ENCODE data around the gene EPS8. TPM values are rescaled to one million over a fixed set of nuclear protein-coding genes. Genes with fewer than 3 reads are reported as not detected.

Gene EPS8
- total RNA-seq, 4 donors from 2014 or later: 26.1 to 43.2 (median 32.3) TPM

- TF ChIP-seq POLR2A (IDR thresholded peaks at IDR 0.05) (no peak), CTCF (IDR thresholded peaks at IDR 0.05) (no peak)
- intact Hi-C loops (cut with DNase I; ENCODE audit: low total_unique reads): loop anchor here (2.0 kb wide), 1 partner anchor 262 kb away; no protein-coding TSS in a partner anchor
- no peak overlapping the region for H3K4me3 ChIP-seq (ENCODE audit: low read depth, poor library complexity, severe bottlenecking)
- DNase-seq (ENCODE audit: low spot score in 2 of 2): no peak
- 65 to 68% methylated on average over 4 of the region's 4 CpGs for WGBS, 2 donors
Observed at GRCh38 chr12:15592934-15593333, 196.3 kb downstream of the EPS8 start.

- no peak overlapping the region for H3K4me3 ChIP-seq (ENCODE audit: low read depth, poor library complexity, severe bottlenecking)
- DNase-seq (ENCODE audit: low spot score in 2 of 2): no peak
- intact Hi-C loops (cut with DNase I; ENCODE audit: low total_unique reads): loop anchor here (2.0 kb wide), 1 partner anchor 263 kb away; no protein-coding TSS in a partner anchor
- 84 to 89% methylated on average over 5 of the region's 5 CpGs for WGBS, 2 donors
- TF ChIP-seq POLR2A (IDR thresholded peaks at IDR 0.05) (no peak), CTCF (IDR thresholded peaks at IDR 0.05) (no peak)
Observed at GRCh38 chr12:15591811-15592210, 197.4 kb downstream of the EPS8 start.

- no peak for TF ChIP-seq POLR2A (IDR thresholded peaks at IDR 0.05)
- TF ChIP-seq CTCF (IDR thresholded peaks at IDR 0.05): peak in 1 of 3 donors; percentile 85
- intact Hi-C loops (cut with DNase I; ENCODE audit: low total_unique reads): no loop called here
- DNase-seq (ENCODE audit: low spot score in 2 of 2): peak in 1 of 2 donors; percentile 63
- H3K4me3 ChIP-seq (ENCODE audit: low read depth, poor library complexity, severe bottlenecking): peak overlapping the region; percentile 10
- 2 to 9% methylated on average over 16 of the region's 16 CpGs for WGBS, 2 donors
Observed at GRCh38 chr12:15590180-15590826, 198.9 kb downstream of the EPS8 start.

GRCh38 chr12:15589328-15590032, 199.7 kb downstream of the EPS8 start:
- 69 to 72% methylated on average over 8 of the region's 8 CpGs for WGBS, 2 donors
- no peak for DNase-seq (ENCODE audit: low spot score in 2 of 2)
- no peak overlapping the region for H3K4me3 ChIP-seq (ENCODE audit: low read depth, poor library complexity, severe bottlenecking)
- TF ChIP-seq POLR2A (IDR thresholded peaks at IDR 0.05) (no peak), CTCF (IDR thresholded peaks at IDR 0.05) (no peak)
- intact Hi-C loops (cut with DNase I; ENCODE audit: low total_unique reads): no loop called here

- intact Hi-C loops (cut with DNase I; ENCODE audit: low total_unique reads): no loop called here
- no peak overlapping the region for H3K4me3 ChIP-seq (ENCODE audit: low read depth, poor library complexity, severe bottlenecking)
- no peak for TF ChIP-seq POLR2A (IDR thresholded peaks at IDR 0.05)
- no peak for TF ChIP-seq CTCF (IDR thresholded peaks at IDR 0.05)
- DNase-seq (ENCODE audit: low spot score in 2 of 2): no peak
- WGBS, 2 donors: 35% methylated on average over 3 of the region's 3 CpGs
Observed at GRCh38 chr12:15584366-15585041, 204.7 kb downstream of the EPS8 start.

All from lower leg skin (tissue), 4 donors.